ENCODE measurements around the gene ITLN2.
"Not testable (repeated sequence)": the region's sequence is repeated elsewhere in the genome, so short reads cannot be mapped to it uniquely, and the experiment has no call there.

The ITLN2 gene

DNA sequence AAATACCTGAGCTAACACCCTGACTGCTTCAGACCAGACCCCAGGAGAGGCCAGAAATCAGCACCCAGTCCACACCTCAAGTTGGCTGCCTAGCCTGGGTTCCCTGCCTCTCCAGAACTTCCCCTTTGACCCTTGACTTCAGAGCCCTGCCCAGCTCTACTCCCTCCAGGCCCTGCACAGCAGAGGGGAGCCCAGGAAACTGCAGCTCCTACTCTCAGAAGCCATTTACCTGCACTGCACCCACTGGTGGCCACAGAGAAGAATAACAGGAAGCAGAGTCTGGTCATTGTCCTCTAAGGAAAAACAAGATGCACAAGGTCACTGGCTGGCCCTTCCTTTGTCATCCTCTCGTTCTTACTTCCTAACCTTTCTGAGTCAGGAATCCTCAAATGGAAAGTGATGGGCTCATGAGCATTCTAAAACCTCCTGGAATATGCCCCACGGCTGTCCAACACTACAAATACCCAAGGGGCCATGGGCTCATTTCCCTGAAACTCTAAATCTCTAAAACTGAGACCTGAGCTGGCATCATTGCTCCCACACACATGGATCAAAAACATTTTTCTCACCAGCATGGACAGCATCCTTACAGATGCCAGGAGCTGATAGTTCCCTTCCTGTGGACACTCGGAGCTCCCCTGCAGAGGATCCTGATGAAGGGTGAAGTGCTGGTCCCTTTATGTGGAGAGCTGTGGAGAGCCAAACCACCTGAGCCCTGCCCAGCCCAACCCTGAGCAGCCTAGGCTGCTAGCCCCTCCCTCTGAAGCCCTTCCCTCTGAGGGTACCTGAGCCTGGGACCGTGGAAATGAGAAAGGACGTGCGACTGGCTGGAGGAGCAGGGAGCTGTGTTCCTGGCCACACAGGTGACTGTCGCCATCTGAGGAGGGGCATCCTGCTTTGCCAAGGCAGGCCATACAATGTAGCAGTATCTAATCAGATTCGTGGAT lies at the start of gene ITLN2:
TSS of gene ITLN2 (minus strand) at position 652 of the 947 bp plus-strand sequence. CDS start at position 584, 68 bp downstream.
- DNase-seq, result peak; percentile 45

DNA sequence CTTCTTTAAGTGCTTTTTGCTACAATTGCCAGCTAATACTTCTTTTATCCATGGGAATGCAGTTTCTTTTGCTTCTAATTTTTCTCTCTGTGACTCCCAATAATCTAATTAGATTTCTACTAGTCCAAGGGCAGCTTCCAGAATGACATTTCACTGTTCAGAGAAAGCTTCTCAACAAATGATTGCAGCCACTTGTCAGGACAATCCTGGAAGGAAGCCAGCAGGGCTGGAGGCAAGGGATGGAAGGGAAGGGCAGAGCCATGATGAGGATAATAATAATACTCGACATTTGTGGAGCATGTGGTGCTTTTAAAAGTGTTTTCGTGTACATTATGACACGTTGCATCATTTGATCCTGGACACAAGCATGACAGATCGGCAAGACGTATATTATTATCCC lies 46.9 kb upstream of the ITLN2 start:
- DNase-seq, result no peak

DNA sequence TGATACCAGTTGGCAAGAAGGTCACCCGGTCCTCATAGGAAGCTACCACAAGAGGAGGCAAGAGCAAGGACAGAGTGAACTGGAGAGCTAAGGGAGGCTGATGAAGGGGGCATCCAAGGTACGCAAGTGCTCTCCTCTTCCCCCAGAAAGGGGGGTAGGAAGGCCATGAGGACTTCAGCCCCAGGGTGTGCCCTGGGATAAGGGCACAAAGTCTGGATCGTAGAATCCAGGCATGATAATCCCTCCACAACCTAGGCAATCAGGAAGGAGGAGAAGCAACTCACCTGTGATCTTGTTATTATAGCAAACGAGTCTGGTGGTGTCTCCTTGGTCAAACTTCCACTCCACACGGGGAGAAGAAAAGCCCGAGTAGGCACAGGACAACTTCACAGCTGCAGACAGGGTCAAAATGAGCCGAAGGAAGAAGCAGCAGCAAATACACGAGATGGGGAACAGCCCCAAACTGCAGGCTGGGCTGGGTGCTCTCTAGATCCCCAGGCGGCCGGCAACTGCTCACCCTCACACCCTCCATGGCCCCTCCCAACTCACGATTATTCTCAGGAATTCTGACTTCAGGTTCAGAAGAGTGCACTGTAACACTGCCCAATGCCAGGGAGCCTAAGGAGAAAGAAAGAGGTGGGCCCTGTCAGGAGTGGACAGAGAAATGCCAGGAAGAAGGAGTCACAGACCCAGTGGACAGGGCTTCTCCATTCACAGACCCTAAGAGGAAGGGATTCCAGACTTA lies 46.3 kb upstream of the ITLN2 start:
- DNase-seq, result no peak

DNA sequence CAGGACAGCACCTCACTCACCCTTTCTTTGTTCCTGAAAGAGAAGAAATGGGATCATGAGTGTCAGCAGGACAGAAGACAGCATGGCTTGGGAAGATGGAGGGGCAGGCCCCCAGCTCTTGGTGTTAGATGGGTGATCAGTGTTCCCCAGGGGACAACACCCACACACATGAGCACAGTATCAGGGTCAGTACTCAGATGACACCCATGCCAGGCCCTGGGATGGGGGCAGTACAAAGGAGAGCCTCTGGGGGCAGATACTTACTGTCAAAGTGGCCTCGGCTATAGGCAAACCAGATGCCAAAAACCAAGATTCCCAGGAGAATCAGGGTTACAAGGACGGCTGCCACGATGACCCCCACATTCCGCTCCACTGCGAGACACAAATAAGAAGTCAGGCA lies 44.8 kb upstream of the ITLN2 start:
- DNase-seq, result no peak

DNA sequence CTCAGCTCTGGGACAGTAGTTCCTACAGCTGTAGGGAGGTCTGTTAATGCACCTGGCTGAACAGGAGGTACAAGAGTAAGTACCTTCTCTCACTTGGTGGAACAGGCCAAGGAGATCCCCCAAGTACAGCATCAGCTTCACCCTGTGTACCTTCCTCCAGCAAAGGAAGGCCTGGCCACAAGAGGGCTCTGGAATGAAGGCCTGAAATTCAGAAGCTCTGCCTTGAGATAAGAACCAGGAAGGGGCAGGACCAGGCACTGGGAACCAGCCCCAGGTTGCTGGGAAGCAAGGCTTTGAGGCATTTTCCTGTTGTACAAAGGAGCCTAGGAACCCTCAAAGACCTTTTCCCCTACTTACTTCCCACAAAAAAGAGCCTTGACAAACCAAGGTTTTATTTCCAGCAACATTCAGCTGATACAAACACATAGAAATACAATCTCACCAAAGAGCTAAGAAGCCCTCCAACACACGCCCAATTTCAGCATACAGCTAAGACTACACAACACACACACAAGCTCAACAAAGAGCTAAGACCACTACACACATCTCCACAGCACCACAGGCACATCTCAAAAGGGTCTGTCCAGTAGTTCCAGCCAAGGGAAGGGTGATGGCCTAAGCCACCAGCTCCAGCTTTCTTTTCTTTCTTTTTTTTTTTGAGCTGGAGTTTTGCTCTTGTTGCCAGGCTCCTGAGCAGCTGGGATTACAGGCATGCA lies 42.9 kb upstream of the ITLN2 start:
- peak; percentile 27 for DNase-seq

DNA sequence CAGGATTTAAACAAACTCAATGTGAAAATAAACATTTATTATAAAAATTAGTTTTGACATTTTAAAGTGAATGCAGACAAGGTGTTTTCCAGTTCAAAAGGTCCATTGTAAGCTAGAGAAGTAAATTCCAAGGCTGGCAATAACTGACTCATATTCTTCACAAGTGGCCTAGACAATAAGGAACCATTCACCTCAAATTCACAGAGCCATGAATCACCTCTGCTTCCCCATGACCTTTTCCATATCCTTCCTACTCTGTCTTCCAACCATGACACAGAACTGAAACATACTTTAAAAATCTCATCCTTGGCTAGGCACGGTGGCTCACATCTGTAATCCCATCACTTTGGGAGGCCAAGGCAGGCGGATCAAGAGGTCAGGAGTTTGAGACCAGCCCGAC lies 41.6 kb upstream of the ITLN2 start:
- DNase-seq, result no peak

DNA sequence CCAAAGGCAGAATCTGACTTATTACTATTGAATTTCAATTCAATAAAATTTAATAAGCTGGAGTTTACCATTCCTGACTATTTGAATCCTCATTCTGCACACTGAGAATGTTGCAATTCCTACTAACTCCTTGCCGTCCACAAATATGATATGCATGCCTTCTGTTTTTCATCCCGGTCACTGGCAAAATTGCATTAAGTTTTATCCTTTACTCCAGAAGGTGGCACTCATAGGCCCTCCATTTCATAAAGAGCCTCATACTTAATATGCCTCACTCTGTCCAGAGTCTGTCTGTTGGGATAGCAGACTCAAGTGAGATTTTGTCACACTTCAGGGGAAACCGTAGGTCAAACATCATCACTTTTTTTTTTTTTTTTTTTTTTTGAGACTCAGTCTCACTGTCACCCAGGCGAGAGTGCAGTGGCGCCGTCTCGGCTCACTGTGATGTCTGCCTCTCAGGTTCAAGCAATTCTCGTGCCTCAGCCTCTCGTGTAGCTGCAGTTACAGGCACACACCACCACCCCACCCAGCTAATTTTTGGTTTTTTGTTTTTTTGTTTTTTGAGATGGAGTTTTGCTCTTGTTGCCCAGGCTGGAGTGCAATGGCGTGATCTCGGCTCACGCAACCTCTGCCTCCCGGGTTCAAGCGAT lies 39.1 kb upstream of the ITLN2 start:
- DNase-seq, result no peak

DNA sequence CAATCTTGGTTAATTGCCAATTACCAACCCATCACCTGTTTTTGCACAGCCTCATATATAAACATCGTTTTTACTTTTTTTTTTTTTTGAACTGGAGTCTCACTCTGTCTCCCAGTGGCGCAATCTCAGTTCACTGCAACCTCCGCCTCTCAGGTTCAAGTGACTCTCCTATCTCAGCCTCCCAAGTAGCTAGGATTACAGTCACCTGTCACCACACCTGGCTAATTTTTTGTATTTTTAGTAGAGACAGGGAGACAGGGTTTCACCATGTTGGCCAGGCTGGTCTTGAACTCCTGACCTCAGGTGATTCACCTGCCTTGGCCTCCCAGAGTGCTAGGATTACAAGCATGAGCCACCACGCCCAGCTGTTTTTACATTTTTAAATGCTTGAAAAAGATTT lies 37.4 kb upstream of the ITLN2 start:
- not testable (repeated sequence) for DNase-seq

DNA sequence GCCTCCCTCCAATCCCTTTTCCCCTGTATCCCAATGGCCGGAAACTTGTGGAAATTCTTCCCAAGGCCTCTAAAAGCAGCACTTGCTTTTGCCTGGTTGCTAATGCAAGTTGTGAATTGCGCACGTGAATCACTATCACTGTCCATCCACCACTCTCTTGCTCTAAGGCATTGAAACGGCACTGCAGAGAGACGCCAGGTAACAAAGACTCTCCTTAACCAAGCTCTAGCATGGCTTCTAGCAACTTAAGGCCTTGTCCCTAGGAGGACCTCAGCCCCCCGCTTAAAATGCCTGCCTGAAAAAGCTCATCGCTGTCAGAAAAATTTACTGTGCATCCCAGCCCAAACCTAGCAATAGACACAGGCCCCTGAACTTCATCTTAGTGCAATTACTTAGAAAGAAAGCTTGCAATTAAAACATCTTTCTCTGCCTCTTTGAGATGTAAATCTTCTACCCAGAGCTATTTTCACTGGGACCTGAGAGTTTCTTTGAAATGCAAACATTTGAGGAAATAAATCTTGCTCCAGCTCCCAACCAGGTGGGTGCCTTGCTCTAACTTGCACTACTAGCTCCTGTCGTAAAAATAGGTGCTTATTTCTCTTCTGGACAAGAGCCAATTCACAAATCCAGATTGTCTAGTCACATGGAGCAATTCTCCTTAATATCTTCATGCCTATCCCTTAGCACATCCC lies 32.9 kb upstream of the ITLN2 start:
- DNase-seq, result no peak

DNA sequence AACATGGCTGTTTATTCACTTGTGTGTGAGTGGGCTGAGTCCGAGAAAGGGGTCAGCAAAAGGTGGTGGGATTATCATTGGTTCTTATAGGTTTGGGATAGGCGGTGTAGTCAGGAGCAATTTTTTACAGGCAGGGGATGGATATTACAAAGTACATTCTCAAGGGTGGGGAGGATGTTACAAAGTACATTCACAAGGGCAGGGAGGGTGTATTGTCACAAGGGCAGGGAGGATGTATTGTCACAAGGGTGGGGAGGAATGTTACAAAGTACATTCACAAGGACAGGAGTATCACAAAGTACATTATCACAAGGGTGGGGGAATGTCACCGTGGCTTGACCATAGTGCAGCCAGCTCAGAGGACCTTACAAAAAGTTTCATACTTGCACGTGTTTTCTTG lies 31.1 kb upstream of the ITLN2 start:
- DNase-seq, result no peak

DNA sequence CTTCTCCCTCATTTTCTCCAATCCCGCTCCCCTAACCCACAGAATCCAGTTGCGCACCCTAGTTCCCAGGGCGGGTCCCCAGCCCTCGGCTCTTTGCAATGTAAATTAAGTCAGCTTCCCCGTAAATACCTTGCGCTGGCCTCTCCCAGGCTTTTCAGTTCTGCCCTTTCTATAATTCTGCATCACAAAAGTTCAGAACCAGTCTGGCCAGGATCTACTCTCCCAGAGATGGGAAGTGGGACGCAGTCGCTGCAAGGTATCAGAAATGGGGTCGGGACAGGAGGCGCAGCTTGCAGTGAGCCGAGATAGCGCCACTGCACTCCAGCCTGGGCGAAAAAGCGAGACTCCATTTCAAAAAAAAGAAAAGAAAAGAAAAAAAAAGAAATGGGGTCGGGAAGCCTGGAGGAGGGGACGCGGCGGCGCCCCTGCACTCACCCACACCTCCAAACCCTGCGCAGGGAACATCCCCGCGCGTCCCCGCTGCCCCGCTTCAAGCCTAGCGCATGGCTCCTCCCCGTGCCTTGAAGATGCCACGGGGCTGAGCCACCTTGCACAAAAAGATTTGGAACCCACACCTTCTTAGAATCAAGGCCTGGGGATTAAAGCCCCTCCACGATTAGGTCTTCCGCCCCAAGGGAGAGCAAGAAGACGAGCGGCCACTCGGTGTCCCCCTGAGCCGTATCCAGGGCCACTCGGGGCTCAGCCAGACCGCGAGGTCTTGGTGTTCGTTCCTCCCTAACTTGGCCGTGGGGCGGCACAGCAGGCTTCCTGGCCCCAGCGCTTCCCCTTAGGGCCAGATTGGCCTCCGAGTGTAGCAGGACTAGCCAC lies 27.2 kb upstream of the ITLN2 start:
- no peak for DNase-seq

DNA sequence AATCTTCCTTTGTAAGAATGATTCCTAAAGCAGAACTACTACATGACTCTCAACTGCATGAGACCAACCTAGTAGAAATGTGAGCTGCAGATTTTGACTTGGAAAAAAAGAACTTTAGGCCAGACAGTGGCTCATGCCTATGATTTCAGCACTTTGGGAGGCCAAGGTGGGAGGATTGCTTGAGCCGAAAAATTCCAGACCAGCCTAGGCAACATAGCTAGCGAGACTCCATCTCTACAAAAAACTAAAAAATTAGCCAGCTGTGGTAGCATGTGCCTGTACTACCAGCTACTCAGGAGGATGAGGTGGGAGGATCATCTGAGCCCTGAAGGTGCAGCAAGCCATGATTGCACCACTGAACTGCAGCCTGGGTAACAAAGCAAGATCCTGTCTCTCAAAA lies 24.7 kb upstream of the ITLN2 start:
- DNase-seq, result no peak

DNA sequence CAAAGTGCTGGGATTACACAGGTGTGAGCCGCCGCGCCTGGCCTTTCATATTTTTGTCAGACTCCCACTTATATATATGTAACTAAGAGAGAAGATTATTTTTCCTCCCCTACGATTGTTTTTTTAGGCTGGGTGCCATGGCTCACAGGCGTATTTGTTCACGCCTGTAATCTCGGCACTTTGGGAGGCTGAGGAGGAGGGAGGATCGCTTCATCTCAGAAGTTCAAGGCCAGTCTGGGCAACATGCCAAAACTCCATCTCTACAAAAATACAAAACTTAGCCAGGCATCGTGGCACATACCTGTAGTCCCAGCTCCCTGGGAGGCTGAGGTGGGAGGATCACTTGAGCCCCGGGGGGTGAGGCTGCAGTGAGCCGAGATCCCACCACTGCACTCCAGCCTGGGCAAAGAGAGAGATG lies 23.9 kb upstream of the ITLN2 start:
- no peak for DNase-seq

DNA sequence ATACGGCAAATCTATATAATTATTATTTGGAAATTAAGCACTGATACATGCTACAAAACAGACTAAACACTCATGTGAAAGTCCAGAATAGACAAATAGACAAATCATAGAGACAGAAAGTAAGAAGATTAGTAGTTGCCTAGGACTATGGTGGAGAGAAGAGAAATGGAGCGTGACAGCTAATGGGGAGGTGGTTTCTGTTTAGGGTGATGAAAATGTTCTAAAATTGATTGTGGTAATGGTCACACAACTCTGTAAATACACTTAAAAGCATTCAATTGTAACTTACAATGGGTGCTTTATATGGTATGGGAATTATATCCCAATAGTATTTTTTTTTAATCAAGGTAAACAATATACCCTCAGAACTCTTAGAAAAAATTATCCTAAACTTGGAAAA lies 20.4 kb upstream of the ITLN2 start:
- DNase-seq, result no peak

DNA sequence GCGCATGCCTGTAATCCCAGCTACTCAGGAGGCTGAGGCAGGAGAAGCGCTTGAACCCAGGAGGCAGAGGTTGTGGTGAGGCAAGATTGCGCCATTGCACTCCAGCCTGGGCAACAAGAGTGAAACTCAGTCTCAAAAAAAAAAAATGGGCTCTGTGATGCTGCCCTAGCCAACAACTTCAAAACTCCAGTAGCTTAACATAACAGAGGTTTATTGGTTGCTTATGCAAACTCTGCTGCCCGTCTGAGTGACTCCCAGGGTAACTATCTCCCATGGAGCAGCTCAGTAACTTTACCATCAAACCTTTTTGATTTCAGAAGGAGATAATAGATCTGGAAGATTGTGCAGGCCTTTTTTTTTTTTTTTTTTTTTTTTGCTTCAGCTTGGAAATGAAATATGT lies 18.9 kb upstream of the ITLN2 start:
- no peak for DNase-seq

DNA sequence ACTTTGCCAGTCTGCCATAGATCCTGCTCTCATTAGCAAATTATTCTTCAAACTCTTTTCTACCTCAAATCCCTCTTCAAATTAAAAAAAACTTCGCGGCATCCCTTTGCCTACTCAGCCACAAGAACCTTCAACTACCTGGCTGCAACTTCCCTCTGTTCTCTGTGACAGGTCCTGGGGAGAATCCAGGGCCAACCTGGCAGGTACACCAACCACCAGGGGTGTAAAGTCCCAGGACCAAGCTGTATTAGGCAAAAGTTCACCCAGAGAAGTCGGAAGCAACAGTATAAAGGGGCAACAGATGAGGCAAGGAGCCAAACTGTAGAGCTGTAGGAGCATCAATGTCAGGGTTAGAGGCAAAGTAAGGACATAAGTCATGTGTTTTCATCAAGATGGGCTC lies 18.3 kb upstream of the ITLN2 start:
- DNase-seq, result no peak

DNA sequence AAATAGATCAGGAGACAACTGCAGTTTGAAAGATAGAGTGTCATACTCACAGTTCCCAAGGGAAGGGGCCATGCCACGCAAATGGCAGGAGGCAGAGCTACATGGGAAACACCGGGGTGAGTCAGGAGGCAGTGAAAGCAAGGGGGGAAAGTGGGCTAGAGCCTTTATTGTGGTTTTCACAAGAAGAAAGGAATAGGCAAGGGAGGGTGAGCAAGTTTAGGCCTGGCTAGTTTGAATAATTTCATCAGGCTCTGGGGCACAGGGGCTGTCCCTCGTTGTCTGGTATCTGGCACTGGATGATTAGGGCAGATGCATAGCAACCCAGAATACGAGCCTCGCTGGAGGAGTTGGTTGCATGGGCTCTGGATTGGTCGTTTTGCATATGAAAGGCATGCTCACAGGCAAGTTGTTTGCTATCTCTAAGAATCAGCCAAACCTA lies 17.0 kb upstream of the ITLN2 start:
- DNase-seq, result peak; percentile 64

DNA sequence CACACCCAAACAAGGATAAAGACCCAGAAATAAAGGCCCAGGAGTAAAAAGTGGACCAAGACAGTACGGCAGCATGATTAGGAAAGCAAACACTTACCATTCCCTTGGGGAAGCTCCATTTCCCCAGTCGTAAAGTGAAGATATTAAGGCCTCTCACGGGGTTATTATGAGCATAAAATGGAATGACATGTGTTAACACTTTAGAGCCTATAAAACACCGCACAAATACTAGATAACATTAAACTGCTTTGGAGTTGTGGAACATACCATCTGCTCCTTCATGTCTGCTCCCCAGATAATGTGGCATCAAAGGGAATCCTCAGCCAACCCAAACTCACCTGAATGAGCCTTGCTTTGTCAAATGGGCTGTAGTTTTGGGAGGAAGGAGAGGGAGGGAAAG lies 8.9 kb upstream of the ITLN2 start:
- no peak for DNase-seq

DNA sequence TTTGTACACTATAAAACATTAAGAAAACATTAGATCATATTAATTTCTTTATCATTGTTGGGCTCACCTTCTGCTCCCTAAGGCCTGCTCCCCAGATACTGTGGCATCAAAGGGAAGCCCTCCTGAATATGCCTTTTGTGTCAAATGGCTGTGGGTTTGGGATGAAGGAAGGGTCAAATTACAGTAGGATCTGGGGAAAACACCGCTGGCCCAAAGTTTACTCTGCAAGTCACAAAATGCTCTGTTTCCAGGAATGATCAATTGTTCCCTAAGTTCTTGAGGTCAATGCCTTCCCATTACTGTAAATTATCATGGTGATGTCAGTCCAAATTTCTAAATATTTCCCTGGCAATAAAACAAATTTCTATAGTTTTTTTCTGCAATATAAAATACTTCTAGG lies 6.8 kb upstream of the ITLN2 start:
- no peak for DNase-seq

DNA sequence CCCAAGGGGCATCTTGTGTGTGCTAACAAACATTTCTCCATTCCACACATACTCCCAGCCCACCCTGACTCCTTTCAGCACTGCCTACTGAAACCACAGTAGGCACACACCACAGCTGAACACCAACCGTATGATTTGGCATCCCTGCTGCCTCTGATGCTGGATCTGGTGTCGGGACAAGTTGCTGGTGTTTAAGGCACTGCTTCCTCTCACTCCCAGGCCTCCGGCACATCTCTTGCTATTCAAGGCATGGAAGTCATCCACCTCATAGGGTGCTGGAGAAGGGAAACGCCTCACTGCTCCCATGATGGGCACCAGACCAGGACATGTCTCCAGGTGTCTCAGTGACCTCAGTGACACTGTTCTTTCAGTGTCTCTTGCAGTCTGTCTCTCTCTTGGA lies 2.4 kb upstream of the ITLN2 start:
- DNase-seq, result no peak

DNA sequence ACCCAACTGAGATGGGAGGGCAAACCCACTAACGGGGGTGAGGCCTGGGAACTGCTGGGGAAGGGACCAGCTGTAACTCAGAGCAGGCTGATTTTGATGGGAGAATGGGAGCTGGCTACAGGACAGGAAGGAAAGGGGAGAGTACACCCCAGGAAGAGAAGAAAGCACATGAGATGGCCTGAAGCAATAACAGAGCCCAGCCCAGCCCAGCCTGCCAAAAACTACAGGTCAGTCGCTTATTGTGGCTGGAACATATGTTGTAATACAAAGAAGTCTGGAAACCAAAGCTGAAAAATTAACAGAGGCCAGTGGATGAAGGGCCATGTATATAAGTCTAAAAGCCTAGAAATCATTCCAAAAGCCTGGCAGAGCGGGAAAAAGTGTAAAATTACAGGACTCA lies 1.6 kb downstream of the ITLN2 start:
- DNase-seq, result no peak
